BJ (cell line): Measurements from ENCODE around the gene POLR3GL. TPM values are rescaled to one million over a fixed set of nuclear protein-coding genes. Genes with fewer than 3 reads are reported as not detected.
"Not testable (repeated sequence)": the region's sequence is repeated elsewhere in the genome, so short reads cannot be mapped to it uniquely, and the experiment has no call there.

ENCODE experiments used
- CTCF ChIA-PET: fragments of 350-600 bp; formaldehyde crosslinking; extraction: SDS; loops from one replicate; lab custom pipeline; 2021; ENCODE audit warnings: antibody characterized with exemption, inconsistent platforms; lab: Yijun Ruan, JAX
- POLR2A ChIA-PET: fragments of 300-600 bp; sonication (Branson Sonifier 250); formaldehyde crosslinking; extraction: SDS; loops from one replicate; lab custom pipeline; 2021; ENCODE audit warnings: antibody characterized with exemption; lab: Charles Lee
- DNase-seq: peaks from one replicate; pipeline ENCODE4 v3.0.0-alpha.2; 2011; ENCODE audit warnings: low read depth
- H3K27me3 ChIP-seq: 2 replicates; pipeline ENCODE4 v1.6.0; 2011; ENCODE audit warnings: low read length; ENCODE audit not compliant: control insufficient read depth, insufficient read depth
- H3K36me3 ChIP-seq: 2 replicates; pipeline ENCODE4 v1.5.1; 2011; ENCODE audit warnings: low read length; ENCODE audit not compliant: control insufficient read depth, insufficient read depth
- H3K4me3 ChIP-seq: 2 replicates; pipeline ENCODE4 v1.5.1; 2011; ENCODE audit warnings: low read depth, mild to moderate bottlenecking, control low read depth, low read length
- CTCF ChIP-seq: IDR thresholded peaks from 2 replicates; pipeline ENCODE4 v1.5.1; 2011; ENCODE audit warnings: low read depth, mild to moderate bottlenecking, control low read depth, inconsistent platforms, low read length, moderate library complexity; ENCODE audit not compliant: insufficient read depth
- polyA plus RNA-seq: library from polyadenylated mRNA; depleted of rRNA; stranded (reverse); fragments of >200 nt; gene quantifications from 2 replicates; pipeline ENCODE4 v1.2.3, GENCODE V29; 2011; rRNA removed

Gene POLR3GL
- polyA plus RNA-seq, 1 experiment, result 13.2 TPM

GRCh38 chr1:146021622-146022402 lies 57.3 kb downstream of the POLR3GL start, which contains the start of gene HJV:
Gene HJV (minus strand): TSS chr1:146021735. CDS start chr1:146020231, 1,504 bp downstream.
- peaks cover 3% of the 10 kb centered on the region; the same call in 1 of the 2 replicates for H3K27me3 ChIP-seq
- ChIA-PET POLR2A (no interaction called here), CTCF (interaction anchor here (1.0 to 4.9 kb wide), 9 partner anchors 10 to 176 kb away, joined by 3 to 26 read pairs (median 4); partner anchors contain the start of gene NUDT17)
- no peak within 1 kb of the TSS for H3K4me3 ChIP-seq
- no peak for DNase-seq
- TF ChIP-seq CTCF, result no peak
- no peaks in the 10 kb centered on the region for H3K36me3 ChIP-seq

GRCh38 chr1:146022403-146023127 lies 58.1 kb downstream of the POLR3GL start:
- H3K27me3 ChIP-seq, result peaks cover 3% of the 10 kb centered on the region; the same call in 1 of the 2 replicates
- CTCF ChIA-PET, result interaction anchor here (1.0 to 4.9 kb wide), 6 partner anchors 10 to 177 kb away, joined by 3 to 26 read pairs (median 8); partner anchors contain the start of gene NUDT17
- no peak overlapping the region for H3K4me3 ChIP-seq
- no peak for DNase-seq
- no peaks in the 10 kb centered on the region for H3K36me3 ChIP-seq
- TF ChIP-seq CTCF, result no peak
- POLR2A ChIA-PET, result no interaction called here

GRCh38 chr1:146025787-146026495 lies 61.5 kb downstream of the POLR3GL start:
- H3K27me3 ChIP-seq, H3K36me3 ChIP-seq, H3K4me3 ChIP-seq, DNase-seq, POLR2A ChIA-PET: not testable (repeated sequence)
- CTCF ChIA-PET, result interaction anchor here (0.9 to 4.9 kb wide), 4 partner anchors 8 to 180 kb away, joined by 3 to 18 read pairs (median 4); partner anchors contain the start of gene NUDT17

- H3K36me3 ChIP-seq, H3K4me3 ChIP-seq, H3K27me3 ChIP-seq, DNase-seq, POLR2A ChIA-PET: not testable (repeated sequence)
- CTCF ChIA-PET, result interaction anchor here (1.3 to 4.9 kb wide), 2 partner anchors 9 to 10 kb away, joined by 4 to 18 read pairs; no protein-coding TSS in a partner anchor
These were observed 62.2 kb downstream of the POLR3GL start for GRCh38 chr1:146026650-146027049.

Other genes with a start within 250 kb of the POLR3GL start
- gene CD160, start 245.2 kb upstream of the POLR3GL start, polyA plus RNA-seq, result not detected in 2 replicates
- gene RNF115, start 140.6 kb upstream of the POLR3GL start, polyA plus RNA-seq, result 13.4 and 18.3 TPM in 2 replicates
- 56.7 and 58.5 TPM in 2 replicates for gene POLR3C, start 140.5 kb upstream of the POLR3GL start, polyA plus RNA-seq
- gene NUDT17, start 119.1 kb upstream of the POLR3GL start, polyA plus RNA-seq, result 4.3 and 4.5 TPM in 2 replicates
- 30.0 and 38.0 TPM in 2 replicates for gene PIAS3, start 105.6 kb upstream of the POLR3GL start, polyA plus RNA-seq
- 1.4 and 1.5 TPM in 2 replicates for gene ANKRD35, start 78.8 kb upstream of the POLR3GL start, polyA plus RNA-seq
- gene ITGA10, start 54.6 kb upstream of the POLR3GL start, polyA plus RNA-seq, result 0.63 and 0.82 TPM in 2 replicates
- 34.9 and 46.4 TPM in 2 replicates for gene PEX11B, start 46.0 kb upstream of the POLR3GL start, polyA plus RNA-seq
- 71.2 and 135 TPM in 2 replicates for gene RBM8A, start 37.2 kb upstream of the POLR3GL start, polyA plus RNA-seq
- gene LIX1L, start 6.7 kb upstream of the POLR3GL start, polyA plus RNA-seq, result 35.1 and 42.1 TPM in 2 replicates
- 1.3 and 1.4 TPM in 2 replicates for gene ANKRD34A, start 115 bp upstream of the POLR3GL start, polyA plus RNA-seq
- 212 and 258 TPM in 2 replicates for gene TXNIP, start 31.9 kb downstream of the POLR3GL start, polyA plus RNA-seq
- gene HJV, start 57.0 kb downstream of the POLR3GL start, polyA plus RNA-seq, result not detected in 2 replicates
- 0.77 and 1.0 TPM in 2 replicates for gene NBPF10, start 180.1 kb downstream of the POLR3GL start, polyA plus RNA-seq